GM12873 (cell line): ENCODE data around the gene ARHGEF3.

Source experiments
- TF ChIP-seq, protein P1 (sequence below): IDR thresholded peaks from 2 replicates; pipeline ENCODE4 v1.5.1; 2012; ENCODE audit warnings: low read depth, mild to moderate bottlenecking, moderate library complexity, low read length, control low read depth; ENCODE audit not compliant: insufficient read depth; ENCODE audit errors: missing control alignments

ARHGEF3 gene

GRCh38 chr3:56778893-56779292, 22.9 kb downstream of the ARHGEF3 start:
- TF ChIP-seq, protein P1, sequence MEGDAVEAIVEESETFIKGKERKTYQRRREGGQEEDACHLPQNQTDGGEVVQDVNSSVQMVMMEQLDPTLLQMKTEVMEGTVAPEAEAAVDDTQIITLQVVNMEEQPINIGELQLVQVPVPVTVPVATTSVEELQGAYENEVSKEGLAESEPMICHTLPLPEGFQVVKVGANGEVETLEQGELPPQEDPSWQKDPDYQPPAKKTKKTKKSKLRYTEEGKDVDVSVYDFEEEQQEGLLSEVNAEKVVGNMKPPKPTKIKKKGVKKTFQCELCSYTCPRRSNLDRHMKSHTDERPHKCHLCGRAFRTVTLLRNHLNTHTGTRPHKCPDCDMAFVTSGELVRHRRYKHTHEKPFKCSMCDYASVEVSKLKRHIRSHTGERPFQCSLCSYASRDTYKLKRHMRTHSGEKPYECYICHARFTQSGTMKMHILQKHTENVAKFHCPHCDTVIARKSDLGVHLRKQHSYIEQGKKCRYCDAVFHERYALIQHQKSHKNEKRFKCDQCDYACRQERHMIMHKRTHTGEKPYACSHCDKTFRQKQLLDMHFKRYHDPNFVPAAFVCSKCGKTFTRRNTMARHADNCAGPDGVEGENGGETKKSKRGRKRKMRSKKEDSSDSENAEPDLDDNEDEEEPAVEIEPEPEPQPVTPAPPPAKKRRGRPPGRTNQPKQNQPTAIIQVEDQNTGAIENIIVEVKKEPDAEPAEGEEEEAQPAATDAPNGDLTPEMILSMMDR, result no peak

DNA sequence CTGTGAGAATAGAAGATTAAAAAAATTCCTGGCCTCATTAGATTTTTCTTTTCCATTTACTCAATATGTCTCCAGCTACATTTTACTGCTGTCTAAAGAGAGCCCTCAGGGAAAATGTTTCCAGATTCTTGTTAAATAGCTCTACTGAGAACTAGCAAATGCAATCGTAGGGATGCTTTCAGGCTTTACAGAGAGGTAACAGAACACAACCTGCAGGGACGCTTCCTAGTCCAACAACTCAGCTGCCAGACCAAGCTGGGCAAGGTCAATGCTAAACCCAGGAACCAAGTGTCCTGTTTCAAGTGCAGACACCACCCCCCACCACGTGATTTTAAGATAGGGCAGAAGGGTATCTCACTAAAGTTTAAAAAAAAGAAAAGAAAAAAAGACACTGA, 25.2 kb downstream of the ARHGEF3 start:
- TF ChIP-seq, protein P1, result no peak

DNA sequence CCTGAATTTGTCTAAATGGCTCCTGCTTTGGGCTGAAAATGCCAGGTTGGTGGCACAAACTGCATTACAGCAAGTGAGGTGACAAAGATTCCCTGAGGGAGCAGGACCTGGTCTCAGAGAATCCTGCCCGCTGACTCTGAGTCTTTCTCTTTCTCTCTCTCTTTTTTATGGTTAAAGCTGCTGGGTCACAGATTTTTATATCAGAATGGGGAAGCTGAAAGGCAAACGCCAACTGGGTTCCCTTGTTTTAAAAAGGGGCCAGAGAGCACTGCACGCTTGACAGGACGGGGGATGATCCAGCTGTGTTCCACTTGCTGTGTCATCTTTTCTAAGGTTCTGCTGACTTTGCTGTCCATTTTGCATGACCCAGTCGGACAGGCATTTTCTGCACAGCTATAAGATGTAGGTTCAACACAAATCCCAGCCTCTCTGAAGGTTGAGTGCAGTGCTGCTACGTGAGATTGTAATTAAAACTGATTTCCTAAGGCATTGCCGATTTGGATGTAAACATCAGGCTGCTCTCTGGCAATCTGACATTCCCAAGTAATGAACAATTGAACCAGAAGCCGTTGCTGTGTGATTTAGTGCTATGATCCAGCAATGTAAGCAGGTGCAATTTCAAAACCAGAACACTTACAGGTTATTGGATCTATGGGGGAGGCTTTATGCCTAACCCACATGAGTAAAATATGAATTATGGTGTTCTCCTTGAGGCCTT, 25.8 kb downstream of the ARHGEF3 start:
- TF ChIP-seq, protein P1, result no peak

DNA sequence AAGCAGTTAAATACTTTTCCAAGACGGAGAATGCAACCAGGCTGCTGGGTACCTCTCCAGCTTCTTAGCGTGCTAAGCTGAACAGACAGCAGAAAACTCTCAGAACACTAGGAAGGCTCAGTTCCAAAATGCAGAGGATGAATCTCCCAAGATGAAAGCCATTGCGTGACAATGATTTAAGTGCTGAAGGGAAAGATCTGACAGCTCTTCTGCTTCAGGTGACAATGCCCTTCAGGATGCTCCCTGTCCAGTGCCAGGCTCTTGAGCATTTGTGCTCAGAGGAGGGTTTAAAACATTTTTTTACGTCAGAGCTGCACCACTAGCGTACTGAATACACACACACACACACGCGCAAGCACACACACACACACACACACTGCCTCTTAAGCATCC, 26.3 kb downstream of the ARHGEF3 start:
- TF ChIP-seq, protein P1, result no peak

DNA sequence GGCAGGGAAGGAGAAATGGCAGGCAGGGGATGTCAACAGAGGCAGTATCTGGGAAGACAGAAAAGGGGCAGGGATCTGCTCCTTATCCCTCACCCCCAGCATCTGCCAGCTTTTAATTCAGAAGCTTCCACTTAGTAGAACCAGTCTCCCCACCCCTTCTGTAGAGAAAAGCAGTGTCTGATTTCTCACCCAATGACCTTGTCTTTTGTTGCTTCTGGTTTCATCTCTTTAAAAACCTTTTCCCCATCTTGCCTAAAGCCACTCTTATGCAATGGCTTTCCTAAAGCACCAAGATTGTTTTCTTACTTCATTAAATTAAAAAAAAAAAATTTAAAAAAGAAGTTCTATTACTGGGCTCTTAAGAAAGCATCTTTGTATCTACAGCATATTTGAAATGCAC, 27.8 kb downstream of the ARHGEF3 start:
- TF ChIP-seq, protein P1, result no peak

- TF ChIP-seq, protein P1, result no peak
Observed at GRCh38 chr3:56772952-56773938, 28.5 kb downstream of the ARHGEF3 start.

GRCh38 chr3:56771376-56771775, 30.4 kb downstream of the ARHGEF3 start:
- TF ChIP-seq, protein P1, result no peak
